ENCODE data around the gene TEX11.
"Not testable (repeated sequence)": the region's sequence is repeated elsewhere in the genome, so short reads cannot be mapped to it uniquely, and the experiment has no call there.

TEX11 gene

DNA sequence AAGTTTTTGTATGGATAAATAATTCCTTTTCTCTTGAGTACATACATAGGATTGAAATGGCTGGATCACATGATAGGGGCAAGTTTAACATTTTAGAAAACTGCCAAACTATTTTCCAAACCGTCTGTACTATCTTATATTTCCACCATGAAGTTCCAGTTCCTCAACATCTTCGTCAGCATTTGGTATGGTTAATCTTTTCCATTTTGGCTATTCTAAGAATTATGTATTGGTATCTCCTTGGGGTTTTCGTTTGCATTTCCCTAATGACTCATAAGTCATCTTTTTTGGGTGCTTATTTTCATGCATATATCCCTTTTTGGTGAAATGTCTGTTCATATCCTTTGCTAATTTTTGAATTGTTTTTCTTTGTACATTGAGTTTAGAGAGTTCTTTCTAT is 236.2 kb downstream of the TEX11 start:
- FAIRE-seq, result no peak

GRCh38 chrX:70669120-70669519 is 239.4 kb downstream of the TEX11 start:
- TF ChIP-seq SPI1 (IDR thresholded peaks at IDR 0.05; ENCODE audit: low read depth, low read length) (no peak), TAF1 (IDR thresholded peaks at IDR 0.05; ENCODE audit: low read depth, low read length) (no peak), POLR2A (IDR thresholded peaks at IDR 0.05; ENCODE audit: low read depth, low read length) (no peak), PAX5 (IDR thresholded peaks at IDR 0.05; ENCODE audit: insufficient read depth, low read length, severe bottlenecking) (no peak), POLR2AphosphoS5 (IDR thresholded peaks at IDR 0.05; ENCODE audit: low read depth, low read length) (no peak), POU2F2 (IDR thresholded peaks at IDR 0.05; ENCODE audit: low read depth, low read length) (no peak)
- no peak for DNase-seq (ENCODE audit: insufficient read length, low spot score)
- no peak for FAIRE-seq

More for the DNA sequence above, 236.2 kb downstream of the TEX11 start:
- DNase-seq (ENCODE audit: insufficient read length, low spot score), result no peak
- no peak for TF ChIP-seq POLR2A (IDR thresholded peaks at IDR 0.05; ENCODE audit: low read depth, low read length)

DNA sequence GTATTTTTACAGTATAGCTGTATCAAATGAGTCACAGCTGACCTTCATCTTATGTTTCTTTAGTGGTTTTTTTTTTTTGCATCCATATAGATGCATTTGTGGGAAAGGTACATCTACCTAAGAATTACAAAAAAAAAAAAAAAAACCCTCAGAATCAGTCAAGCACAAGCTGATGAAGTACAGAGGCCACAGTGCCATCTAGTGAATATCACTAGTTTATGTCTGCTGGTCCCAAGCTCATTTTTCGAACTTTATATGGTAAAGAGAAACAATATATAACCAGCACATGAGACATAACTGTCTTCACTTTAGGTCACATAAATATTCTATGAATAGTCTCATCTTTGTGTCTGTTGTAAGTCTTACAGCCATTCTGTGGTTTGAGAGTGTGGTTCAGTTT is 243.8 kb downstream of the TEX11 start:
- TF ChIP-seq PAX5 (IDR thresholded peaks at IDR 0.05; ENCODE audit: insufficient read depth, low read length, severe bottlenecking) (no peak), SPI1 (IDR thresholded peaks at IDR 0.05; ENCODE audit: low read depth, low read length) (no peak), POU2F2 (IDR thresholded peaks at IDR 0.05; ENCODE audit: low read depth, low read length) (no peak), POLR2AphosphoS5 (IDR thresholded peaks at IDR 0.05; ENCODE audit: low read depth, low read length) (no peak), TAF1 (IDR thresholded peaks at IDR 0.05; ENCODE audit: low read depth, low read length) (no peak), POLR2A (IDR thresholded peaks at IDR 0.05; ENCODE audit: low read depth, low read length) (no peak)
- no peak for FAIRE-seq
- DNase-seq (ENCODE audit: insufficient read length, low spot score), result no peak

DNA sequence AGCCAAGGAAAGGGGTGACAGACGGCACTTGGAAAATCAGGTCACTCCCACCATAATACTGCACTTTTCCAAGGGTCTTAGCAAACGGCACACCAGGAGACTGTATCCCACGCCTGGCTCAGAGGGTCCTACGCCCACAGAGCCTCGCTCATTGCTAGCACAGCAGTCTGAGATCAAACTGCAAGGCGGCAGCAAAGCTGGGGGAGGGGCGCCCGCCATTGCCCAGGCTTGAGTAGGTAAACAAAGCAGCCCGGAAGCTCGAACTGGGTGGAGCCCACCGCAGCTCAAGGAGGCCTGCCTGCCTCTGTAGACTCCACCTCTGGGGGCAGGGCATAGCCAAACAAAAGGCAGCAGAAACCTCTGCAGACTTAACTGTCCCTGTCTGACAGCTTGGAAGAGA is 247.4 kb downstream of the TEX11 start:
- not testable (repeated sequence) for DNase-seq (ENCODE audit: insufficient read length, low spot score); FAIRE-seq

GRCh38 chrX:70657546-70657945 is 251.0 kb downstream of the TEX11 start:
- not testable (repeated sequence) for DNase-seq (ENCODE audit: insufficient read length, low spot score); FAIRE-seq

DNA sequence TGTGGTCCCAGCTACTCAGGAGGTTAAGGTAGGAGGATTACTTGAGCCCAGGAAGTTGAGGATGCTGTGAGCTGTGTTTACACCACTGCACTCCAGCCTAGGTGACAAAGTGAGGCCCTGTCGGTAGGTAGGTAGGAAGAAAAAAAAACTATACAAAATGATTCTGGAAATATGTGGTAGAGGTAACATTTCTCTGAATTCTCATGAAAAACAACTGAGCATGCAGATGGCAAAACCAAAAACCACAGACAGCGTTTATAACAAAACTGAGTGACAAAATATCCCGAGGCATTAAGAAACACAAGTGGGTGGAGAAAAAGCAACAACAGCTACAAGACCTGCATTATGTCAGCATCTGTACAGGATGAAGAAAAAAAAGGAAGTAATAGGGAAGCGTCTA is 252.2 kb downstream of the TEX11 start:
- FAIRE-seq (no peak), DNase-seq (ENCODE audit: insufficient read length, low spot score) (no peak)
- no peak for TF ChIP-seq POU2F2 (IDR thresholded peaks at IDR 0.05; ENCODE audit: low read depth, low read length)

DNA sequence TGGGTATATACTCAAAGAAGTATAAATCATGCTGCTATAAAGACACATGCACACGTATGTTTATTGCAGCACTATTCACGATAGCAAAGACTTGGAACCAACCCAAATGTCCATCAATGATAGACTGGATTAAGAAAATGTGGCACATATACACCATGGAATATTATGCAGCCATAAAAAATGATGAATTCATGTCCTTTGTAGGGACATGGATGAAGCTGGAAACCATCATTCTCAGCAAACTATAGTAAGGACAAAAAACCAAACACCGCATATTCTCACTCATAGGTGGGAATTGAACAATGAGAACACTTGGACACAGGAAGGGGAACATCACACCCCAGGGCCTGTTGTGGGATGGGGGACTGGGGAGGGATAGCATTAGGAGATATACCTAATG is 260.6 kb downstream of the TEX11 start:
- not testable (repeated sequence) for FAIRE-seq; DNase-seq (ENCODE audit: insufficient read length, low spot score)

DNA sequence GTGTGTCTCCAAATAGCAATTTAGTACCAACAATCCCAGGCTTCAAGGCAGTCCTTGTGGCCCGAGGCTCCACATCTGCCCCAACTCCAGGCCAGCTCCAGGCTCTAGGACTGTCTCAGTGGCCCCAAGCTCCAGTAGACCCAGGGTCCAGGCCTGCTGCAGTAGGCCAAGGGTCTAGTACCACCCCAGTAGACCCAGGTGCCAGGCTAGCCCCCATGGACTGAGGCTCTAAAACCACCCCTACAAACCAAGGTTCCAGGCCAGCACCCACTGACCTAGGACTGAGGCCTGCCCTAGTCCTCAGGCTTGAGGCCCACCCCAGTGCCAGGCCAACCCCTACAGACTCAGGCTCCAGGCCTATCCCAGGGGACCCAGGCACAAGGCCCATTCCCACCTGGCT is 272.3 kb downstream of the TEX11 start:
- FAIRE-seq (no peak), DNase-seq (ENCODE audit: insufficient read length, low spot score) (no peak)
- no peak for TF ChIP-seq SPI1 (IDR thresholded peaks at IDR 0.05; ENCODE audit: low read depth, low read length)
- TF ChIP-seq PAX5 (IDR thresholded peaks at IDR 0.05; ENCODE audit: insufficient read depth, low read length, severe bottlenecking), result no peak
- TF ChIP-seq POLR2A (IDR thresholded peaks at IDR 0.05; ENCODE audit: low read depth, low read length), result no peak
- TF ChIP-seq POU2F2 (IDR thresholded peaks at IDR 0.05; ENCODE audit: low read depth, low read length), result no peak
- TF ChIP-seq POLR2AphosphoS5 (IDR thresholded peaks at IDR 0.05; ENCODE audit: low read depth, low read length), result no peak
- TF ChIP-seq TAF1 (IDR thresholded peaks at IDR 0.05; ENCODE audit: low read depth, low read length), result no peak

- TF ChIP-seq PAX5 (IDR thresholded peaks at IDR 0.05; ENCODE audit: insufficient read depth, low read length, severe bottlenecking) (no peak), POU2F2 (IDR thresholded peaks at IDR 0.05; ENCODE audit: low read depth, low read length) (no peak), TAF1 (IDR thresholded peaks at IDR 0.05; ENCODE audit: low read depth, low read length) (no peak), POLR2A (IDR thresholded peaks at IDR 0.05; ENCODE audit: low read depth, low read length) (no peak), SPI1 (IDR thresholded peaks at IDR 0.05; ENCODE audit: low read depth, low read length) (no peak), POLR2AphosphoS5 (IDR thresholded peaks at IDR 0.05; ENCODE audit: low read depth, low read length) (no peak)
- FAIRE-seq (no peak), DNase-seq (ENCODE audit: insufficient read length, low spot score) (no peak)
These were observed 272.8 kb downstream of the TEX11 start for GRCh38 chrX:70635669-70636068.

GRCh38 chrX:70635227-70635626 is 273.3 kb downstream of the TEX11 start:
- FAIRE-seq, result no peak
- no peak for TF ChIP-seq POU2F2 (IDR thresholded peaks at IDR 0.05; ENCODE audit: low read depth, low read length)
- TF ChIP-seq PAX5 (IDR thresholded peaks at IDR 0.05; ENCODE audit: insufficient read depth, low read length, severe bottlenecking), result no peak
- TF ChIP-seq POLR2AphosphoS5 (IDR thresholded peaks at IDR 0.05; ENCODE audit: low read depth, low read length), result no peak
- no peak for TF ChIP-seq TAF1 (IDR thresholded peaks at IDR 0.05; ENCODE audit: low read depth, low read length)
- no peak for TF ChIP-seq SPI1 (IDR thresholded peaks at IDR 0.05; ENCODE audit: low read depth, low read length)
- TF ChIP-seq POLR2A (IDR thresholded peaks at IDR 0.05; ENCODE audit: low read depth, low read length), result no peak

GRCh38 chrX:70621743-70622142 is 286.8 kb downstream of the TEX11 start:
- no peak for DNase-seq (ENCODE audit: insufficient read length, low spot score)
- TF ChIP-seq TAF1 (IDR thresholded peaks at IDR 0.05; ENCODE audit: low read depth, low read length) (no peak), POU2F2 (IDR thresholded peaks at IDR 0.05; ENCODE audit: low read depth, low read length) (no peak), POLR2AphosphoS5 (IDR thresholded peaks at IDR 0.05; ENCODE audit: low read depth, low read length) (no peak), SPI1 (IDR thresholded peaks at IDR 0.05; ENCODE audit: low read depth, low read length) (no peak), POLR2A (IDR thresholded peaks at IDR 0.05; ENCODE audit: low read depth, low read length) (no peak), PAX5 (IDR thresholded peaks at IDR 0.05; ENCODE audit: insufficient read depth, low read length, severe bottlenecking) (no peak)
- no peak for FAIRE-seq

More at GRCh38 chrX:70635227-70635626, 273.3 kb downstream of the TEX11 start:
- DNase-seq (ENCODE audit: insufficient read length, low spot score), result no peak

DNA sequence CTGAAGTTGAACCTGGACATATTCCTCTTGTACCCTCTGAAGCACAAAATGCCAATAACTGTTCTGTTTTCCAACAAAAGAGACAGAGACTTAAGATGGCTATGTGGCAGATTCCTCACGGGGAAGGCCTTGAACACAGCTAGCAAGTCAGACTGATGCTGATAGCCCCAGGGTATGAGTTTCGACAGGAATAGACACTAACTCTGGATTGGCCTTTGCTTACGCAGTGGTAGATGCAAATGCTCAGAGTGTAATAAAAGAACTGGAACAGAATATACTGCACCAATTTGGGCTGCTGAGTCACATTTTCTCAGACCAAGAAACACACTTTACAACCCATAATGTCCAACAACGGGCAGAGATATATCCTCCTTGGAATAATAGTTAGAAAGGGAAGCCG is 290.0 kb downstream of the TEX11 start:
- FAIRE-seq, result no peak
- TF ChIP-seq TAF1 (IDR thresholded peaks at IDR 0.05; ENCODE audit: low read depth, low read length) (no peak), SPI1 (IDR thresholded peaks at IDR 0.05; ENCODE audit: low read depth, low read length) (no peak), PAX5 (IDR thresholded peaks at IDR 0.05; ENCODE audit: insufficient read depth, low read length, severe bottlenecking) (no peak), POLR2A (IDR thresholded peaks at IDR 0.05; ENCODE audit: low read depth, low read length) (no peak)

More for the DNA sequence above, 290.0 kb downstream of the TEX11 start:
- DNase-seq (ENCODE audit: insufficient read length, low spot score), result no peak
